ENCODE measurements around the gene CAMTA1.

CAMTA1 gene

GRCh38 chr1:7550981-7551380, 765.7 kb downstream of the CAMTA1 start:
- ChIA-PET POLR2A (no interaction called here), CTCF (interaction anchor here (0.7 kb wide), 1 partner anchor 100 kb away, joined by 4 read pairs; no protein-coding TSS in a partner anchor)
- peaks cover 4% of the 10 kb centered on the region; the same call in 1 of the 2 replicates for H3K4me1 ChIP-seq (ENCODE audit: control insufficient read depth, insufficient read depth, low read length)
- no peaks in the 10 kb centered on the region for H3K9me3 ChIP-seq (ENCODE audit: control insufficient read depth, insufficient read depth, low read depth, low read length)
- no peak for TF ChIP-seq ZNF16 (tag by site-specific recombination; IDR thresholded peaks at IDR 0.05; ENCODE audit: low read depth)
- TF ChIP-seq KLF10 (tag by site-specific recombination; IDR thresholded peaks at IDR 0.05) = no peak
- TF ChIP-seq ZNF398 (tag by site-specific recombination; IDR thresholded peaks at IDR 0.05) = no peak
- no peak for TF ChIP-seq ZBTB10 (tag by site-specific recombination; IDR thresholded peaks at IDR 0.05)
- no peak for TF ChIP-seq ZNF580 (tag by site-specific recombination; IDR thresholded peaks at IDR 0.05)
- TF ChIP-seq ZNF658 (tag by site-specific recombination; IDR thresholded peaks at IDR 0.05) = no peak
- TF ChIP-seq MEIS1 (CRISPR knock-in tag; IDR thresholded peaks at IDR 0.05; ENCODE audit: borderline replicate concordance) = no peak
- peak; percentile 40; the same call in 1 of the 2 replicates for TF ChIP-seq ZIC2 (tag by site-specific recombination; IDR thresholded peaks at IDR 0.05)
- peak; percentile 64; the same call in 1 of the 2 replicates for TF ChIP-seq KLF1 (tag by site-specific recombination; IDR thresholded peaks at IDR 0.05)
- H3K27ac ChIP-seq (ENCODE audit: extremely low read depth, low read depth, low read length) = no peak overlapping the region
- H3K36me3 ChIP-seq (ENCODE audit: control insufficient read depth in 2 of 2, insufficient read depth in 1 of 2, low read length in 2 of 2) = no peaks in the 10 kb centered on the region
- H3K4me3 ChIP-seq (ENCODE audit: low read depth, low read length) = no peak overlapping the region

GRCh38 chr1:7551442-7551841, 766.2 kb downstream of the CAMTA1 start:
- no peak for TF ChIP-seq ZSCAN4 (tag by site-specific recombination; IDR thresholded peaks at IDR 0.05)
- no peak for TF ChIP-seq INSM2 (tag by site-specific recombination; IDR thresholded peaks at IDR 0.05)
- ChIA-PET POLR2A (no interaction called here), CTCF (interaction anchor here (0.7 kb wide), 1 partner anchor 99 kb away, joined by 4 read pairs; no protein-coding TSS in a partner anchor)
- Histone ChIP-seq H3K4me3 (ENCODE audit: low read depth, low read length) (no peak overlapping the region), H3K9me3 (ENCODE audit: control insufficient read depth, insufficient read depth, low read depth, low read length) (no peaks in the 10 kb centered on the region), H3K4me1 (ENCODE audit: control insufficient read depth, insufficient read depth, low read length) (peaks cover 4% of the 10 kb centered on the region; the same call in 1 of the 2 replicates), H3K27ac (ENCODE audit: extremely low read depth, low read depth, low read length) (no peak overlapping the region), H3K36me3 (ENCODE audit: control insufficient read depth in 2 of 2, insufficient read depth in 1 of 2, low read length in 2 of 2) (no peaks in the 10 kb centered on the region)

- Histone ChIP-seq H3K4me3 (ENCODE audit: low read depth, low read length) (no peak overlapping the region), H3K4me1 (ENCODE audit: control insufficient read depth, insufficient read depth, low read length) (peaks cover 4% of the 10 kb centered on the region; the same call in 1 of the 2 replicates), H3K36me3 (ENCODE audit: control insufficient read depth in 2 of 2, insufficient read depth in 1 of 2, low read length in 2 of 2) (no peaks in the 10 kb centered on the region), H3K27ac (ENCODE audit: extremely low read depth, low read depth, low read length) (no peak overlapping the region), H3K9me3 (ENCODE audit: control insufficient read depth, insufficient read depth, low read depth, low read length) (no peaks in the 10 kb centered on the region)
- ChIA-PET POLR2A (no interaction called here), CTCF (no interaction called here)
- no peak for TF ChIP-seq ZNF473 (tag by site-specific recombination; IDR thresholded peaks at IDR 0.05)
- no peak for TF ChIP-seq ZBTB17 (tag by site-specific recombination; IDR thresholded peaks at IDR 0.05)
- TF ChIP-seq ZBTB26 (tag by site-specific recombination; optimal IDR thresholded peaks at IDR 0.05) = no peak
- no peak for TF ChIP-seq ZNF664 (tag by site-specific recombination; IDR thresholded peaks at IDR 0.05)
- TF ChIP-seq ZNF792 (tag by site-specific recombination; IDR thresholded peaks at IDR 0.05) = no peak
- no peak for TF ChIP-seq ZNF239 (tag by site-specific recombination; IDR thresholded peaks at IDR 0.05)
- no peak for TF ChIP-seq ZNF211 (tag by site-specific recombination; IDR thresholded peaks at IDR 0.05; ENCODE audit: low read depth)
- TF ChIP-seq ZBTB11 (tag by site-specific recombination; conservative IDR thresholded peaks at IDR 0.05; ENCODE audit: low read depth) = no peak
Measured at GRCh38 chr1:7552402-7552801, 767.1 kb downstream of the CAMTA1 start.

Measured in HEK293 (cell line).